Endothelial cell of hepatic sinusoid (primary cell): ENCODE results near the gene ADRA1B.
"Not testable (repeated sequence)": the region's sequence is repeated elsewhere in the genome, so short reads cannot be mapped to it uniquely, and the experiment has no call there.

Experiments
- in situ Hi-C: cut with HindIII; loops from 2 replicates; pipeline ENCODE4 v1.10.0; 2017; ENCODE audit warnings: low sequenced_read_pairs

ADRA1B gene

DNA sequence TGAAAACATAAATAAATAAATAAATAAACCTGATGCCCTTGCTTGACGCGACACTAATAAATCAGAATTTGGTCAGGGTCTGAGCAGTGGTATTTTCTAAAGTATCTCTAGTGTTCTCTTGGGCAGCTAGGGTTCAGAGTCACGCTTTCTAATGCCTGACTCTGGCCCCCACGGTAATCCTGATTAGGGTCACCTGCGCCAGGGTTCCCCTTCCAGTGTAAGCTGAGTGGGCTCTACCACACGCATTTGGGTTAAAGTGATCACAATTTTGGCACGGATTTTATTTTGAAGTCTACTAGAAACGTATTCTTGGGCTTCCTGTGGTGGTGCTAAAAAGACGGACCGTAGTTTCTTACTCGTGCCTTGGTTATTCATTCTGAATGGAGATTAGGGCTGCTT, 93.3 kb downstream of the ADRA1B start:
- in situ Hi-C loops = no loop called here

DNA sequence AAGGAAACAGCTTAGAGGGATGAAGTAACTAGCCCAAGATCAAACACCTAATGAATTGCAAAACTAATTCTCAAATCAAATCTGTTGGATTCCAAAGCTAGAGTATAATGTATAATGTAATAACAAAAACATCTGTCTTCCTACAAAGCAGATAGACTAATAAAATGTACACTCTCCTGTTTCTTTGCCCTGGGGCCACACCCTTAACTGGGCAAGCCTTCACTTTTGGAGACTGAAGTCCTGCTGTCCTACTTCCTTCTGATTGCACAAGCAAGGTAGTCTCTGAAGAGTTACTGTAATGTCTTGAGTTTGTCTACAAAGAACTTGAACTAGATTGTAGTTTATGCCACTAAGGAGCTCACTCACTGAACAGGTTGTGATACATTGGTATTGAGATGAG, 95.2 kb downstream of the ADRA1B start:
- in situ Hi-C loops = no loop called here

DNA sequence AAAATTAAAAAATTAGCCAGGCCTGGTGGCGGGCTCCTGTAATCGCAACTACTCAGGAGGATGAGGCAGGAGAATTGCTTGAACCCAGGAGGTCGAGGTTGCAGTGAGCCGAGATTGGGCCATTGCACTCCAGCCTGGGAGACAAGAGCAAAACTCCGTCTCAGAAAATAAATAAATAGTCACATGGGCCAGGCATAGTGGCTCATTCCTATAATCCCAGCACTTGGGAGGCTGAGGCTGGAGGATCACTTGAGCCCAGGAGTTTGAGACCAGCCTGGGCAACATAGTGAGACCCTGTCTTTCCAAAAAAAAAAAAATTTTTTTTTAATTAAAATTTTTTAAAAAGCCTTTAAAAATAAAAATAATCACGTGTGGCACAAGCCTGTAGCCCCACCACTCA, 97.9 kb downstream of the ADRA1B start:
- in situ Hi-C loops = not testable (repeated sequence)

DNA sequence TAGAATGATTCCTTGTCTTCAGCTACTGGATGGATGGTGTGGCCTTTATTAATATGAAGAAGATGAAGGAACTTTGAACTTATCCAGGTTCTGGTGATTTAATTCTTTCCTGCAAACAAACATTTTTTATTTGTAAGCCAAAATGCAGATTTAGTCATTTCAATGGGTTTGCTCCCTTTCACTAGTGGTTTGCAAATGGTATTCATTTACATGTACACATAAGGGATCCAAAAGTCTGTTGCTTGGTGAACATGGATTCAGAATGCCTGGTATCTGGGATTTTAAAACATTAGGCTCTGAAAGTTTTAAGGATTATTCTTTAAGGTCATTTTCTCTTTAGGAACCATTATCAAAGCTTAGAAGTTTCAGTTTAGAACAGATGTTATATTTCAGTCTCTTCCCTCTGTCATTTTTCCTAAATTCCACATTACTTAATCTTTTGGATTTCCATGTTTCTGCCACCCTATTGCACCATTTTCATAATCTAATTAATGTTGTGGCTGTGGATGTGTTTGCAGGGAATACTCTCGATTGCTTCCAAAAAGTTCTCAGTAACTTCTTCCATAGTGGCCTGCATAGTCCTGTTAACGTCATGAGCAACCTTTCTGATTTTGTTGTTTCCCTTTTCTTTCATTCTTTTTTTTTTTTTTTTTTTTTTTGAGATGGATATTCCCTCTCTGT, 102.8 kb downstream of the ADRA1B start:
- in situ Hi-C loops = no loop called here

DNA sequence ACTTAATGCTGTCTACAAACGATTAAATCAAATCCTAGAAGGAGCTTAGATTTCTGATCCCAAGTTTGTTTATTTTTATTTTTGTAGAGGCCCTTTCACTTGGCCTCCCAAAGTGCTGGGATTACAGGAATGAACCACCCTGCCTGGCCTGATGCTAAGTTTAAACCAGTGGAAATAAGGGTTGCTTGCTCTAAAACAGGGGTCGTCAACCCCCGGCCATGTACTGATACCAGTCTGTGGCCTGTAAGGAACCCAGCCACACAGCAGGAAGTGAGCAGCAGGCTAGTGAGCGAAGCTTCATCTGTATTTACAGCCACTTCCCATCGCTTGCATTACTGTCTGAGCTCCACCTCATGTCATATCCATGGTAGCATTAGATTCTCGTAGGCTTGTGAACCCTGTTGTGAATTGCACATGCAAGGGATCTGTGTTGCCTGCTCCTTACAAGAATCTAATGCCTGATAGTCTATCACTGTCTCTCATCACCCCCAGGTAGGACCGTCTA, 104.0 kb downstream of the ADRA1B start:
- in situ Hi-C loops = no loop called here

DNA sequence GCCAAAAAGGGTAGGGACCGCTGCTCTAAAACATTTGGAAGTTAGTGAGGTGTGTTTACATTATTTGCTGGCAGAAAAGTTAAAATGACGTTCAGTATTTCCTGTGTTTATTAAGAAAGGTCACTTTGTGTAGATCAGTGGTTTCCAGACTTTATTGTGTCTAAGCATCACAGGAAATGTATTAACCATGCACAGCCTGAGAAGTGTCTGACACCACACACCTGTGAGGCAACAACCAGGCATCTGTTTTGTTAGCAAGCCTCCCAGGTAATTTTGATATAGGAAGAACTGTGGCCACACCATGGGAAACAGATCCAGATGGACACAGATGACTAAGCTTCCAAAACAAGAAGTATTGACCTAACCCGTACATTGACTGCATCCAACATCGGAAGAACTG, 104.7 kb downstream of the ADRA1B start:
- in situ Hi-C loops = no loop called here

DNA sequence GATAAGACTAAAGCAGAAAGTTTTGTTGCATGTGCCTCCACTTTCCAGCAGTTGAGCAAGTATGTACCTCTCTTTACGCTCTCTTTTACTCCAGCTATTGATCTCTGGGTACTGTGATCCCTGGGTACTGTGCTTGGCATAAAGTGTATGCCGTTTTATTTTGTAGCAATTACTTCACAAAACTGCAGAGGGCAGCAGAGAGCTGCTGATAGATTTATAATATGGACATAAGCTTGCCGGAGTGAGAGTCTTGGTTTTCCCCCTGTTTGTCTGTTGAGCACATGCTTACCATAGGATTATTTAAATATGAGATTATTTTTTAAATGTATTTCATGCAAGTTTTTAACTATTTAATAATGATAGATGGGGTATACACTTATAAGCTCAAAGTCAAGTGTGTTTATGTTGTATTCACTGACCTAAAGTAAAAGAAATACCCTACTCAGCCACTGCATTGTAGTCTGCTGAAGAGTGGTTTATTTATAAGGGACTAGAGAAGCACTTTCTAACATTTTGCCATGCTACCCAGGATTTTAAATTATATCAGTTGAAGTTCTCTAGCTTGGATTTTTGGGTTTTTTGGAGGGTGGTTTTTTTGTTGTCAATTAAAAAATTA, 105.7 kb downstream of the ADRA1B start:
- in situ Hi-C loops = no loop called here
